Measurements from ENCODE around the gene PDE4D.

- no peak for TF ChIP-seq CTCF (IDR thresholded peaks at IDR 0.05; ENCODE audit: insufficient read depth, low read length)
- TF ChIP-seq SPI1 (IDR thresholded peaks at IDR 0.05; ENCODE audit: borderline replicate concordance, low read depth) = no peak
- TF ChIP-seq POLR2AphosphoS5 (IDR thresholded peaks at IDR 0.05; ENCODE audit: low read depth) = no peak
- no peak for TF ChIP-seq GABPA (IDR thresholded peaks at IDR 0.05; ENCODE audit: low read depth)
Observed at GRCh38 chr5:58958701-58959100, 934.8 kb downstream of the PDE4D start.
